HG03521 (cell line): Measurements from ENCODE around the gene PLPP7.
"Not testable (repeated sequence)": the region's sequence is repeated elsewhere in the genome, so short reads cannot be mapped to it uniquely, and the experiment has no call there.

ENCODE experiments used
- ATAC-seq: cut with Tn5 transposase; IDR thresholded peaks from one replicate; pipeline ENCODE4 v1.9.1; 2021; ENCODE audit warnings: mild to moderate bottlenecking, moderate library complexity; ENCODE audit not compliant: unreplicated experiment

Gene PLPP7

DNA sequence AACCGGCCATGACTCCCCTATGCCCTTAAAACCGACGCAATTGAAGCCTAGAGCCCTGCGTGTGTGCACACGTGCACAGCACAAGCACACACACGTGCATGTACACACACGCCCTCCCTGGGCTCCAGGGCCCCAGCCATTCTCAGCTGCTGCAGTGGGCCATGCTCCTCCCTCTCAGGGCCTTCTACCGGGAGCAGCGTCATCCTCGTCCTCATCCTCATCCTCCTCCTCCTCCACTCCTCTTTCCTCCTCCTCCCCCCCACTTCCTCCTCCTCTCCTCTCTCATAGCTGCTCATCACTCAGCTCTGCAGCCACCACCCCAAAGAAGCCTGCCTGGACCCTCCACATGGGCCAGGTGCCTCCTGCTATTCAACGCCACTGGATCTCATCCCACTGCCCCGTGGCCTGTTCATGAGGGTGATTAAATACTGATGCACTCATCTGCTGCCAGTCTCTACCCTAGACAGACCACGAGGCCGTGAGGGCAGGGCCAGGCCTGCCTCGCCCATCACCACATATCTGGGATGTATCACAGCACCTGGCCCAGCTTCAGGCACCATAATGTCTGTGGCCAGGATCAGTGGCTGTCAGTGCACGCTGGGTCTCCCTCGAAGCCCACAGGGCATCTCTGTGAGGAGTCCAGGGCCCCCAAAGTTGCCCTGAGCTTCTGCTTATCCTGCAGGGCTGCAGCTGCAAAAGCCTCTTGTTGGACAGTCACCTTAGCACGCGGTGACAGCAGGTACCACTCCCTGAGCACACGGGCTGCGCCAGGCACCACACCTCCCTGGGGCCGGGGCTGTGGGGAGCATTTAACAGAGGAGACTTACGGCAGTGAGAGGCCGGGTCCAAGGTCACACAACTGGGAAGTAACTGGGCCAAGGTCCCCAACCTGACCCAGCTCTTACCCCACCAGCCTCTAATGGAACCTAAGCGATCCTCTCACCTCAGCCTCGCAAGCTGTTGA lies 23.0 kb upstream of the PLPP7 start:
- ATAC-seq, result no peak

DNA sequence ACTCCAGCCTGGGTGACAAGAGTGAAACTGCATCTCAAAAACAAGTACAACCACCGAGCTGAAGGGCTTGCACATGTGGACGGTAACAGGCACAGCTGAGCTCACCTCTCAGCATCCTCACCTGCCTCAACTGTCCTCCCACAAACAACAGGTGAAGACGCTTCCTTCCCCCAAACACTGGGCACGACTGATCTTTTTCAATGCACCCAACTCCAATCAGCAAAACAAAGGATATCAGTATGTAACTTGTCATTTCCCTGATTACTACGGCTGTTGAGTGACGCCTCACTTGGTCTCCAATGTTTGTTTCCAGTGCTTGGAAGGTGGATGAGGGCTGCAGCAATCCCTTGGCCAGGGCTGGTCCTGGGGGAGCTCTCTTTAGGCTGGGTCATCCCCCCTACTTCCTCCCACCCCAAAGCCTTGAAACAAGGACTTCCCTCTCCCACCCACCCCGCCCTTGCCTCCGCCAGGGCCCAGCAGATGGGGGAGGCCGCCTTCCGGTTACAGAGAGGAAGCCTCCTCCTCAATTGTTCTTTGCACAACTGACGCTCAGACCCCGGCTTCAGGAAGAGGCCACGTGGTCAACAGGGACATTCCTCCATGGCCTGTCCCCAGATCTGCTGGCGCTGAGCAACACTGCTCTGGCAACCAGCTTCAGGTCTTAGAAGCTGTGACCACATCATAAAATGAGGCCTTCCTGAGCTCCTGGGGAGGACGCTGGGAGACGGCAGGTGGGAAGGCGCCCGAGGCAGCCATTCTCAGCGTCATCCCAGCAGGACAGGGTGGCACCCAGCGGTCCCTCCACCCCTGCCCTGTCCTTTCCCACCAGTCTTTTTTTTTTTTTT lies 19.1 kb upstream of the PLPP7 start:
- no peak for ATAC-seq

DNA sequence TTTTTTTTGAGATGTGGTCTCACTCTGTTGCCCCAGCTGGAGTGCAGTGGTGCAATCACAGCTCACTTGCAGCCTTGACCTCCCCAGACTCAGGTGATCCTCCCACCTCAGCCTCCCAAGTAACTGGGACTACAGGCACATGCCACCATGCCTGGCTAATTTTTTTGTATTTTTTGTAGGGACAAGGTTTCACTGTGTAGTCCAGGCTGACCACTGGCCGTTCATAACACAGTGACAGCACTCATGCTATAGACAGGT lies 18.6 kb upstream of the PLPP7 start:
- not testable (repeated sequence) for ATAC-seq

DNA sequence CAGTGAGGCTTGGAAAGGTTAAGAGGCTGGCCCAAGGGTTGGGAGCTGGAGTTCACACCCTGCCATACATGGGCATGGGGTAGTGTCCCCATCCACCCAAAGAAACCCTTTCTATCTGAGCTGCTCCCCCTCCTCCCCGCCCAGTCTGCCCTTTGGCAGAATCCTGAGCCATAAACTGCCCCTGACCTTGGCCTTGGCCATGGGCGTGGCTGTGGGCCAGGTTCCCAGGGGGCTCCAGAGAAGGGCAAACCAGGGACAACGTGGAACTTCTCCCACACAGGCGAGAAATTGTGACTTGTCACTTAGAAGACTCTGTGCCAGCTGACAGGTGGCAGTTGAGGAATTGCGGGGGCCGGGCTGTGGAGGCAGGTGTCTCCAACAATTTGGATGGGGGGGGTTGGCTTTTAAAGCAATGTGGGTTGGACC lies 18.0 kb upstream of the PLPP7 start:
- no peak for ATAC-seq

DNA sequence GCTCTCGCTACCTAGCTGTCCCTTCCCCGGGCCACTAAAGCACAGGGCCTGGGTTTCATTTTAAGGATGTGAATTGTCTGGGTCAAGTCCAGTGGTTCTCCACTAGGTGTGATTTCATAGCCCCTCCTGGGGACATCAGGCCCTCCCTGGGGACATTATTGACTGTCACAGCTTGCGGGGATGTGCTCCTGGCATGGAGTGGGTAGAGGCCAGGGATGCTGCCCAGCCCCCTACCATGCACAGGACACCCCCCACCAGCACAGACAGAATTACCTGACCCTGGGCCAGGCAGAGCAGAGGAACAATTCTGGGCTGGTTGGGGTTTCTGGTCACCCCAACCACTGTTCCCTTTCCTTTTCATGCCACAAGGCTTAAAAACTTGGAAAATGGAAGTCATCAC lies 17.3 kb upstream of the PLPP7 start:
- no peak for ATAC-seq

DNA sequence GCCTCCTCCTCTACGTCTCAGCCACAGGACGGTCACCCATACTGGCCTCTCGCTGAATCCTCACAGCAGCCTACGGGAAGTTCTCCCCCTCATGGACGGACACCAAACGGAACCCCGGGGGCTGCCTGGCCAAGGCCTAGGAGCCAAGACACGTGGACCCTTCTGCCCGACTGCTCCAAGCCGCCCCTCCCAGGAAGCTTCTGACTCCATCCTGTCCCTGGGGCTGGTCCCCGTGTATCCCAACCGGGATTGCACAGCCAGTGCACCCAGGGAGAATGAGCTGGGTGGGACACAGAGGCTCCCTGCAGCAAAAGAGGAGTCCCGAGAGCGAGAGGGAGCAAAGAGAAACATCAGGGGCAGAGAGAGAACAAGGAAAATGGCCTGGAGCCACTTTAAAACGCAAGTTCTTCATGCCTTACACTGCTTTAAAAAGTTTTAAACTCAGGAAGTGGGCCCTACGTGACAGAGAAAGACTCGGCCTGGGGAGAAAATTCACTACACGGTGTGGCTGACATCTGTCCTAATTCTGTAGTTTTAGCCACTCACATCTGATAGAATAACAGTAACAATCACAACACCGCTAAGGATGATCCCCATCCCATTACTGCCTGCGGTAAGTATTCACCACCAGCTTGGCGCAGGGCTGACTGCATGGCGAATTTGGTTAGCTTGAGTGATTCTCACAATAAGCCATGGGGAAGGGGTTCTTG lies 16.2 kb upstream of the PLPP7 start:
- no peak for ATAC-seq

DNA sequence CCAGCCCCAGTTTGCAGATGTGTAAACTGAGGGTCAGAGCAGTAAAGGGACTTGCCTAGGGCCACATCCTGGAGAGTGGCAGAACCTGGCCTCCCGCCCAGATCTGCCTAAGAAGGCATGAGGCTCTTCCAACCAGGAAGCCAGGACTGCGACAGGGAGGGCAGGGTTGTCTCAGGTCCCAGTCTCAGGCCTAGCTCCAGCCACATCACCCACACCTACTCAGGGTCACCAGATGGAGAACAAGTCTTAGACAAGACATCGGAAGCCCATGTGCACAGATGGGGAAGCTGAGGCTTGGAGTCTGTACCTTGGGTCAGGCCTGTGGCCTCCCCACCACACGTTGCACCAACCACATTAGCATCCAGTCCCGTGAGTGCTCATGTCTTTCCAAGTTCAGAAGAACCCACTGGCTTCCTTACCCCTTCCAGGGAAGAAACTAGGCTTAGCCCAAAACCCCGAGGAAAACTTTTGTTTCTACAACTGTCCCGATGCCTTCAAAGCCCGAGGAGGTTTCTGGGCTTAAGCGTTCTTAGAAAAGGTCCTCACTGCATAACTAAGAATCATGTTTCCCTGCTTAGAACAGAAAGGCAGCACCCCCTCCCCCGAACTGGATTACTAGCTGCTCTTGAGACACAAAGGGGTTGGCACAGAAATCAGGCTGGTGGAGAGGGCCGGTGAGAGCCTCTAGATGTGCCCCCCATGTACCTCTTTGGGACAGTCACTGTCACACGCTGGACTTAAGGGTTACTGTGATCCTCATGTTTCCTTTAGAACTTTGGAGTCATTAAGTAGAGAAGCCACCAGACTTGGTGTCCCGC lies 15.5 kb upstream of the PLPP7 start:
- no peak for ATAC-seq

DNA sequence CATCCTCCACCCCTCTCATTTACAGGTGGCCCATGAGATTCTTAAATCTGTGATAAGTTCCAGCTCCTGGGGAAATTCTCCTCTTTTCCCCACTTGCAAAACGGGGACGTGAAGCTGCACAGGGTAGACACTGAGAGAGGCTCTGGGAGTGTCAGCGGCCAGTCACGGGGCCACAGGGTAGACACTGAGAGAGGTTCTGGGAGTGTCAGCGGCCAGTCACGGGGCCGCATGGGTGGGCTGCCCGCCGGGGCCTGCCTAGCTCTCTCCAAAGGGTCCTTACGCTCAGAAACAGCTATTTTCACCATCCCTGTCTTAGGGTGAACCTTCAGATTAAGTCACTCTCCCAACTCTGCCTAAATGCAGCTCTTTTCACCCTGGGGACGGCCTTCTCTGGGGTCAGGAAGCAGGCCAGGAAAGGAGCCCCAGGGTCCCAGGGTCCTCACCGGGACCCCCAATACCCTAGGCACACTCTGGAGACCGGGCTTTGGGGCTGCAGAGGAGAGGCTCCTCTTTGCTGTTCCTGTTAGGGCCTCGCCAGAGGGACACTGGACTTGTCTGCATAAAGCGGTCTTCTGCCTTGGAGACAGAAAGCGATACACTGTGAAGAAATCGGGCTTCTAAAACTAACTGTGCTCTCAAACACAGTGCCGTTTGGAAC lies 14.7 kb upstream of the PLPP7 start:
- ATAC-seq, result no peak

DNA sequence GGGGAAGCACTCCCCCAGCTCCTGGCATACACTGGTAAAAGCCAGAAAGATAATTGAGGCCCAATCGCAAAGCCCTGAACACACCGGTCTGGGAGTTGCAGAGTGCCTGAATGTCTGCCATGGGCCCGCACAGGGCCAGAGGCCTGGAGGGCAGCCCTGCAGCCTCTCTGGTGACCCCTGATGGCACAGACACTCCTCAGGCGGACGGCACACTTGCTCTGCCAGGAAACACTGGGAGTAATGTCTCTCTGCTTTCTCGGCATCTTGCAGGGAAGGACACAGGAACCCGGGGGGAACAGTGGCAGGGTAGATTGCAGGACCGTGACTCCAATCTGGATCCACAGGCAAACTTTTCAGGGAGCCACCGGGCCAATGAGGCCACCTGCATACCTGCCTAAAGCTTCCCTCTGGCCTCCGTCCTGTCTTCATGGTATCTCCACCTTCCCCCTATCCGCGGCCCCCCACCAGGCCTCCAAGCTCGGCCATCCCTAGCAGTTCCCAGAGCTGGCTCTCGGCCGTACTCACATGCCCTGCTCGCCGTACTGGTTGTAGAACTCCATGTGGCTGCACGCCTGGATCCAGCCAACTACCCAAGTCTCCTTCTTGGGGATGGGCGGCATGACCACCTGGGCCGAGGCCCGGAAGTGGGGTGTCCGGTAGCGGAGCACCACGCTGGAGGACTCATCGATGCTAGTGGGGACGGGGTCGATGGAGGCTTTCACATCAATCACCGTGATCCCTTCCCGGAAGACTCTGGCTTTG lies 14.0 kb upstream of the PLPP7 start:
- ATAC-seq, result no peak

DNA sequence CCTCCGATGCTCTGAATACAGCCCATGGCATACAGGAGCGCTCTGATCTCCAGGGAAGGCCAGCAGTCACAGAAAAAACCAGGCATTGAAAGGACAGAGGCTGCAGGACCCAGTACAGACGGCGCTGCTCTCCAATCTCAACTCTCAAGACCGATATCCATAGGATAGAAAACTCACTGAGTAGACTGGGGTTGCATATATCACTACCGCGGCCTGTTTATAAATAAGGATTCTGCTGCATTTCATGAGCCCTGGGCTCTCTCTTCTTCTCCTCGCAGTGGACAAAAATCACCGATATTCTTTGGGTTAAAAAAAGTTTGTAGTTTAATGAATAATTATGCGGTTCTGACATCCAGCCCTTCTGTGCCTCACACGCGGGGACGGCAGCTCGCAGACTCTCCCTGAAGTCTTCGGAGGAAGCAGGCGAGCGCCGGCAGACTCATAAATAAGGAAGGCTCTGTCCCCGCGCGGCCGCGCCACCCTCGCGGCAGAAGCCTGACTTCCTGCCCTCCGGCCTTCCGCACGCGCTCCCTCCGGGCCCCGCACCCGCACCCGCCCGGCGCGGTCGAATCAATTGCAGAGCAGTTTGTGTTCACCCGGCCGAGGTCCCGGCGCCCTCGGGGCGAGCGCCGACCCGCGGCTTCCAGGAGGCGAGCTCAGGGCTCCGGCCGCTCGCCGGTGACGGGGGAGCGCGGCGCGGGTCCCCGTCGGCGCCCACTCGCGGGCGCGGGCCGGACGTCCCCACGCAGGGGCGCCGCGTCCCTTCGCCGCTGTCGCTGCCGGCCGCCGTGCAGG lies 13.2 kb upstream of the PLPP7 start, which contains the start of gene FAM78A:
FAM78A (minus strand) TSS at position 417 of the 795 bp plus-strand sequence; CDS start at position 86, 331 bp downstream.
- ATAC-seq, result no peak

DNA sequence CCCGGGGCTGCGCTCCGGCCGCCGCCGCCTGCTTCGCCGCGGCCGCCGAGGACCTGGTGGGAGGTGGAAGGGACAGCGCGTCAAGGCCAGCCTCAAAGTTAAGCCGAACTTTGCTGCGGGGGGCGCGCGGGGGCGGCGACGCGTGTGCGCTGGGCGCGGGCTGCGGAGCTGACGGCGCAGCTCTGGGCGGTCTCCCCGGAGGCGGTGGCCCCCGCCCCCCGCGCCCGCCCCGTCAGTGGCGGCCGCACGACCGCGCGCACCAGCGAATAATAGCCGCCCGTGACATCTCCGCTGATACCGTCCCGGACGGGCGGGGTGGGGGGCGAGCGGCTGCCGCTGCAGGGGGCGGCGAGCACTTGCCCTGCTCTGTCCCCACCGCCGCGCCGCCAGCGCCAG lies 12.6 kb upstream of the PLPP7 start:
- ATAC-seq, result no peak

DNA sequence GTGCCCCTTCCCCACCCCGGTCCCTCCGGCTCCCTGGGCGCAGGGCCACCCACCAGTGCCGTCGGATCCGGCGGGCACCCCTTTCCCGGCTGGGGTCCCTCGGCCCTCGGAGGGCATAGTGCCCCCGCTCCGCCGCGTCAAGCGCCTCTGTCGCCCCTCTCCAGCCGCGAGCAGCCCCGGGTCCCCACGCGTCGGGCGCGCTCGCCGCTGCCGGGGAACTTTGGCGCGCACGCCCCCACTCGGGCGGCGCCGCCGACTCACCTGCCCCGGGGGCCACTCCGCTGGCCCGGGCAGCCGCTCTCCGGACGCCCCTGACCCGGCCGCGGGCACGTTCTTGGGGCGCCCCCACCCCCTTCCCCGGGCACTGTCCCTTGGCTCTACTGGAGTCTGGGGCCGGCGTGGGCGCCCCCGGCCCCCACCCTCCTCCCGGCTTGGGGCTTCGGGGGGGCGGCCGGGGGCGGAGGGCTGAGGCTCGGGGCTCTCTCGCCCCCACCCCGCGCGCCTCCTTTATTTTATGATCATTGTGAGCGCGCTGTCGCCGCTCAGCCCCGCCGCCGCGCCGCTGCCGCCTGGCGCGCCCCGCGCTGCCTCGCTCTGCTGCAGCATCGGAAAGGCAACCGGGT lies 12.1 kb upstream of the PLPP7 start:
- ATAC-seq, result no peak

DNA sequence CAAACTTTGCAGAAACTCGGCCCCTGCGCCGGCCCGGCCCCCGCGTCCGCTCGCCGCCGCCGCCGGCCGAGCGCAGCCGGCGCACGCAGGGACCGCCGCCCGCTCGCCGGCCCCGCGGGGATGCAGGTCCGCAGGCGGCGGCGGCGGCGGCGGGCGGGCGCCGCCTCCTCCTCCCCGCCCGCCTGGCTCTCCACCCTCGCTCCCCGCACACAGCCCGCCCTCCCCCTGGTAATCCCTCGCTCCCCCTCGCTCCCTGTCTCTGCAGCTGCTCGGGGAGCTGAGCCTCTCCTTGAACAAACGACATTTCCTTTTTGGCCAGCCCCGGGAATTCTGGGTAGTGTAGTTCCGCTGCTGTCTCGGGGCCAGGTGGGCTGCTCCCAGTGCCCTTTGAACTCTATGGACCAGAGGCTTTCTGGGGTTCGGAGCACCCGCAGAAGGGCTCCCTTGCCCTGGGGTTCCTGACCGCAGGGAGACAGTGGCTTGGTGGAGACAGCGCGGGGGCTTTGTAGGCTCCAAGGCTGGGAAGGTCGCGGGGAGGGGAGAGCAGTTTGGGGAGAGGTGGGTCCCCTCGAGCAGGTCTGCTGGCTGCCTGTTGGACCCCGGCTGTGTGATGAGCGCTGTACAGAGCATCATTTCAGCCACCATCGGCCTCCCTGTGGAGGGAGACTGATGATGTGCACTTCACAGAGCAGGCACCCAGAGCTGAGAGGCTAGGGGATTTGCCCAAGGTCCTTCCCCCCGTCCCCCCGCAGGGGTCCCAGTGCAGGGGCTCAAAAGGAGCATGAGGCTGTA lies 11.4 kb upstream of the PLPP7 start:
- no peak for ATAC-seq

DNA sequence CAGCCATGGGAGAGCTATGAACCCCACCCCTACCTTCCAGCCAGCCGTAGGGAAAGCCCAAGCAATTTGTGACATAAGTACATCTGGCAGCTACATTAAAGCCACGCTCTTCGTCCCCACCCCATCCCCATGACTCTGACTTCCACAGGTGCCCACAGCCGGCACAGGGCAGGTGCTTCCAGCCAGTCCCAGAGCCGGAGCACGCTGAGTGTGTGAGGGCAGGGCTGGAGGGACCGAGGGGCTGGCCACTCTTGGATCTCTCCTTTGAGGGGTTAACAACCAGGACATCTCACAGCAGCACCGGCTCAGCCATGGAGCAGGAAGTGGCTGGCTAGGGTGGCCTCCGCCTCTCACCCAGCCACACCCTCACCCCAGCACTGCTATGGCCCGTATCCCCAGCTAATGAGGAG lies 10.8 kb upstream of the PLPP7 start:
- no peak for ATAC-seq

DNA sequence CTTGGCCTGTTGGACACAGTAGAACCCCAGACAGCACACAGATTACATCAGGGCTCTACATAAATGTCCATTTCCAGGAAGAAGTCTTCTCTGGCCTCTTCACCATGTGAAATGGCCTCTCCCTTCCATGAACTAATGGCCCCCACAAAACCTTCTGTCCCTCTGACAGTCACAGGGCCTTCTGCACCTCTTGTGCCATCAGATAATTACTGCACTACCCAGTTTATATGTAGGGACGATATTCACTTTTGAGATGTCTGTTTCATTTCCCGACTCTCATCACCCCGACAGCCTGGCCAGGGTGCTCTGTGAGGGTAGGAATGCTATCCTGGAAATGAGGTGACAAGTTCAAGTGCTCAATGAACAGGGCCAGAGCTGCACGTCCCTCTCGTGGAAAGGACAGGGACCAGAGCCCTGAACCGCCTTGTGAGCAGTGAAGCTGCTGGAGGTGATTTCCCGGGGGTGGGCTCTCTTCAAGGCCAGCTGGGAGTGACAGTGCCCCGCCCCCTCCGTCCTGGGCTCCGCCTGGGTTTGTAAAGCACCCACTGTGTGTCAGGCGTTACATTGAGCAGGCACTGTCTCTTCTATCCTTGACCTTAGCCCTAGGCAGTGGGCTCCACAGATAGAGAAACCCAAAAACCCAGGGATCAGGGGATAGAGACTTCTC lies 10.2 kb upstream of the PLPP7 start:
- no peak for ATAC-seq

DNA sequence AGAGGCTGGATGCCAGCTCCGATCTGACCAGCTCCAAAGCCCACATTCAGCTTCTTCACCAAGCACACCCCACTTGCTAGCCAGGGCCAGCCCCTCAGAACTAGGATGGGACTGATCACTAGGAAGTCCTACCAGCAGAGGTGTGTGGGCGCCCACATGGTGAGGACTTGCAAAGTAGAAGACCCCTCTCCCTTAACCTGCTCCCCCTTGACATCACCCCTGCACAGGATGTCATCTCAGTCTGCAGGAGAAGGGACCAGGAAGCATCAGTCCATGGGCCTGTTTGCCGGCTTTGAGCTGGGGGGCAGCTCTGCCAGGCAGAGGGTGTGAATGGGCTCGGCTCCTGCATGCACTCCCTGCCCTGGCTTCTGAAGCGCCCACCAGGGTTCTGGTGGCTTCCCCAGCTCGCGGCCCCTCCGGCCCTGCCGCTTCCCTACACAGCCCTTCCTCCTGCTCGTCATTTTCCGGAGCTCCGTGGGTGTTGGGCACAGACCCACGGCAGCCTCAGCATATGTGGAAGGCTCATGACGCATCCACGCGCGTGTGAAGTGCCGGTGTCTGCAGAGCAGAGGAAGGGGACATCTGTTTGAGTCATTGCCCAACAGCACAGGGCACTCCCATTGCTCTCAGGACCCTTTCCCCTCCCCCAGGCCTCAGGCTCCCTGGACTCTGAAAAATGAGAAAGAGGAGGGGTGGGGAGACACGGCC lies 9.5 kb upstream of the PLPP7 start:
- ATAC-seq, result no peak
